T-helper 2 cell treated with Interferon-gamma antibody and Interleukin-4, amounts not matched to agents 5 μg/mL and 100 μg/mL, for 36 hours (primary cell): ENCODE results near the gene VSNL1.
A peak's percentile ranks its signal among the peaks of the same experiment; 100 is the strongest.

ENCODE experiments used
- DNase-seq: peaks from one replicate; pipeline ENCODE4 v3.0.0; 2021; ENCODE audit warnings: low spot score
- H3K27ac Mint-ChIP-seq: one replicate; pipeline ENCODE4 v1.8.0; 2021; ENCODE audit warnings: mild to moderate bottlenecking, mixed read lengths
- H3K27me3 Mint-ChIP-seq: one replicate; pipeline ENCODE4 v1.8.0; 2021; ENCODE audit warnings: low read depth, mixed read lengths
- H3K36me3 Mint-ChIP-seq: one replicate; pipeline ENCODE4 v1.8.0; 2021; ENCODE audit warnings: low read depth, mixed read lengths
- H3K4me1 Mint-ChIP-seq: one replicate; pipeline ENCODE4 v1.8.0; 2021; ENCODE audit warnings: low read depth, mixed read lengths
- H3K4me3 Mint-ChIP-seq: one replicate; pipeline ENCODE4 v1.8.0; 2022; ENCODE audit warnings: mild to moderate bottlenecking, moderate library complexity, mixed read lengths
- H3K9me3 Mint-ChIP-seq: one replicate; pipeline ENCODE4 v1.8.0; 2021; ENCODE audit warnings: mixed read lengths

The VSNL1 gene

GRCh38 chr2:17540093-17540812 lies at the start of gene VSNL1:
Gene VSNL1, plus strand, starts transcription at chr2:17540696. Its CDS starts 51,379 bp downstream, at chr2:17592075.
- Mint-ChIP-seq H3K4me1 (peaks cover 4% of the 10 kb centered on the region), H3K27ac (no peak within 1 kb of the TSS), H3K36me3 (peaks cover 1% of the 10 kb centered on the region), H3K9me3 (no peaks in the 10 kb centered on the region), H3K4me3 (no peak within 1 kb of the TSS), H3K27me3 (peaks cover 70% of the 10 kb centered on the region)
- DNase-seq: no peak

GRCh38 chr2:17495590-17495989 lies 44.9 kb upstream of the VSNL1 start:
- Mint-ChIP-seq H3K4me1 (no peaks in the 10 kb centered on the region), H3K36me3 (no peaks in the 10 kb centered on the region), H3K27ac (no peak overlapping the region), H3K4me3 (no peak overlapping the region), H3K9me3 (no peaks in the 10 kb centered on the region), H3K27me3 (no peaks in the 10 kb centered on the region)
- no peak for DNase-seq

GRCh38 chr2:17497718-17498117 lies 42.8 kb upstream of the VSNL1 start:
- no peak for DNase-seq
- H3K36me3 Mint-ChIP-seq: no peaks in the 10 kb centered on the region
- no peaks in the 10 kb centered on the region for H3K27me3 Mint-ChIP-seq
- H3K4me3 Mint-ChIP-seq: no peak overlapping the region
- no peaks in the 10 kb centered on the region for H3K4me1 Mint-ChIP-seq
- H3K27ac Mint-ChIP-seq: no peak overlapping the region
- no peaks in the 10 kb centered on the region for H3K9me3 Mint-ChIP-seq

- Mint-ChIP-seq H3K4me3 (no peak overlapping the region), H3K9me3 (no peaks in the 10 kb centered on the region), H3K27me3 (no peaks in the 10 kb centered on the region), H3K27ac (no peak overlapping the region), H3K36me3 (no peaks in the 10 kb centered on the region), H3K4me1 (no peaks in the 10 kb centered on the region)
- no peak for DNase-seq
These were observed 33.5 kb upstream of the VSNL1 start for GRCh38 chr2:17506736-17507616.

- Mint-ChIP-seq H3K27ac (no peak overlapping the region), H3K4me3 (no peak overlapping the region), H3K36me3 (no peaks in the 10 kb centered on the region), H3K9me3 (no peaks in the 10 kb centered on the region), H3K27me3 (peaks cover 33% of the 10 kb centered on the region), H3K4me1 (no peaks in the 10 kb centered on the region)
- DNase-seq: no peak
These were observed 24.8 kb upstream of the VSNL1 start for GRCh38 chr2:17515652-17516051.

GRCh38 chr2:17517481-17518211 lies 22.9 kb upstream of the VSNL1 start:
- Mint-ChIP-seq H3K4me1 (no peaks in the 10 kb centered on the region), H3K36me3 (no peaks in the 10 kb centered on the region), H3K27ac (no peak overlapping the region), H3K9me3 (no peaks in the 10 kb centered on the region), H3K4me3 (peak overlapping the region; percentile 40), H3K27me3 (peaks cover 38% of the 10 kb centered on the region)
- DNase-seq: no peak

GRCh38 chr2:17518212-17519154 lies 22.0 kb upstream of the VSNL1 start, which contains the start of gene RAD51AP2:
Gene RAD51AP2, minus strand, starts transcription at chr2:17518440. Its CDS starts 25 bp downstream, at chr2:17518415.
- Mint-ChIP-seq H3K9me3 (no peaks in the 10 kb centered on the region), H3K27me3 (peaks cover 38% of the 10 kb centered on the region), H3K36me3 (no peaks in the 10 kb centered on the region), H3K4me3 (peak within 1 kb of the TSS; percentile 40), H3K27ac (no peak within 1 kb of the TSS), H3K4me1 (no peaks in the 10 kb centered on the region)
- peak; percentile 53 for DNase-seq

- Mint-ChIP-seq H3K36me3 (no peaks in the 10 kb centered on the region), H3K4me3 (no peak overlapping the region), H3K9me3 (no peaks in the 10 kb centered on the region), H3K27me3 (peaks cover 45% of the 10 kb centered on the region), H3K4me1 (no peaks in the 10 kb centered on the region), H3K27ac (no peak overlapping the region)
- DNase-seq: no peak
These were observed 21.0 kb upstream of the VSNL1 start for GRCh38 chr2:17519486-17519885.

- H3K4me1 Mint-ChIP-seq: no peaks in the 10 kb centered on the region
- H3K36me3 Mint-ChIP-seq: no peaks in the 10 kb centered on the region
- H3K27me3 Mint-ChIP-seq: peaks cover 43% of the 10 kb centered on the region
- no peak for DNase-seq
- no peaks in the 10 kb centered on the region for H3K9me3 Mint-ChIP-seq
- H3K27ac Mint-ChIP-seq: no peak overlapping the region
- H3K4me3 Mint-ChIP-seq: no peak overlapping the region
These were observed 19.7 kb upstream of the VSNL1 start for GRCh38 chr2:17520761-17521160.

GRCh38 chr2:17521621-17522020 lies 18.9 kb upstream of the VSNL1 start:
- DNase-seq: no peak
- Mint-ChIP-seq H3K36me3 (no peaks in the 10 kb centered on the region), H3K4me3 (no peak overlapping the region), H3K9me3 (no peaks in the 10 kb centered on the region), H3K27me3 (peaks cover 40% of the 10 kb centered on the region), H3K4me1 (no peaks in the 10 kb centered on the region), H3K27ac (no peak overlapping the region)

GRCh38 chr2:17522303-17522702 lies 18.2 kb upstream of the VSNL1 start:
- Mint-ChIP-seq H3K9me3 (no peaks in the 10 kb centered on the region), H3K27ac (no peak overlapping the region), H3K4me1 (no peaks in the 10 kb centered on the region), H3K4me3 (no peak overlapping the region), H3K27me3 (peaks cover 35% of the 10 kb centered on the region), H3K36me3 (no peaks in the 10 kb centered on the region)
- no peak for DNase-seq

GRCh38 chr2:17529771-17530170 lies 10.7 kb upstream of the VSNL1 start:
- Mint-ChIP-seq H3K27me3 (peaks cover 2% of the 10 kb centered on the region), H3K9me3 (no peaks in the 10 kb centered on the region), H3K4me3 (no peak overlapping the region), H3K4me1 (no peaks in the 10 kb centered on the region), H3K36me3 (no peaks in the 10 kb centered on the region), H3K27ac (no peak overlapping the region)
- DNase-seq: no peak

- peaks cover 2% of the 10 kb centered on the region for H3K4me1 Mint-ChIP-seq
- no peaks in the 10 kb centered on the region for H3K36me3 Mint-ChIP-seq
- H3K9me3 Mint-ChIP-seq: no peaks in the 10 kb centered on the region
- H3K27ac Mint-ChIP-seq: no peak overlapping the region
- H3K27me3 Mint-ChIP-seq: peaks cover 26% of the 10 kb centered on the region
- no peak overlapping the region for H3K4me3 Mint-ChIP-seq
- DNase-seq: no peak
These were observed 7.0 kb upstream of the VSNL1 start for GRCh38 chr2:17533546-17533945.
